ENCODE data around the gene ZNF554. TPM values are rescaled to one million over a fixed set of nuclear protein-coding genes. Genes with fewer than 3 reads are reported as not detected.

Gene ZNF554
- total RNA-seq, result 4.7 TPM
- long read RNA-seq, full-length matches to known transcripts, result 4 of 8 reads
- long read RNA-seq, partial matches to known transcripts, result 0 of 8 reads
- long read RNA-seq, other reads (novel, unspliced or antisense), result 4 of 8 reads

DNA sequence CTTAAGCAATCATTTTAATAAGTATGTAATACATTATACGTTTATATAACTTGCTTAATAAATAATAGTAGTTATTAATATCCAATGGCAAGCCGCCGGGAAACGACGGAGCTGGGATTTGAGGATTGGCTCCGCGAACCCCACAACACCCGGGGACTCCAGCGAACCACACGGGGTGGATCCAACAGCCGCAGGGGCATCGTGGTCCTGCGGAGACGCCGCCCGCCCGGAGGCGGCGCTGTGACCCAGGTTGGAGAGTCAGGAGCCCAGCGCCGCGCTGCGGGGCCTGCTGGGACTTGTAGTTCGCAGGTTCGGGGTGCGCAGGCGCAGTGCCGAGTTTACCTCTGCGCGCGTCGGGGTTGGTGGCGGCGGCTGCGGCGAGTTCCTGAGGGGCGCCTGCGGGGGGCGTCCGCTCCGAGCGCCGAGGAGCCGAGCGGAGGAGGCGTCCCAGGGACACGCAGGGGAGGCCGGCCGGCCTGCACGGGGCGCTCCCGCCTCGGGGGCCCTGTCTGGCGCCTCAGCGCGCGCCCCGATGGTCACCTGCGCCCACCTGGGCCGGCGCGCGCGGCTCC lies at the start of gene ZNF554:
ZNF554 (plus strand) TSS at position 329 of the 572 bp plus-strand sequence; CDS start at position 533, 204 bp downstream.
- Histone ChIP-seq H3K4me3 (peak within 1 kb of the TSS; percentile 79), H3K27me3 (no peaks in the 10 kb centered on the region), H3K4me1 (peaks cover 7% of the 10 kb centered on the region), H3K9me3 (no peaks in the 10 kb centered on the region), H3K27ac (peak within 1 kb of the TSS; percentile 47), H3K36me3 (no peaks in the 10 kb centered on the region)
- ATAC-seq, result peak; percentile 99
- intact Hi-C loops (cut with DNase I), result no loop called here
- peak; percentile 99 for DNase-seq
- TF ChIP-seq, protein P1, sequence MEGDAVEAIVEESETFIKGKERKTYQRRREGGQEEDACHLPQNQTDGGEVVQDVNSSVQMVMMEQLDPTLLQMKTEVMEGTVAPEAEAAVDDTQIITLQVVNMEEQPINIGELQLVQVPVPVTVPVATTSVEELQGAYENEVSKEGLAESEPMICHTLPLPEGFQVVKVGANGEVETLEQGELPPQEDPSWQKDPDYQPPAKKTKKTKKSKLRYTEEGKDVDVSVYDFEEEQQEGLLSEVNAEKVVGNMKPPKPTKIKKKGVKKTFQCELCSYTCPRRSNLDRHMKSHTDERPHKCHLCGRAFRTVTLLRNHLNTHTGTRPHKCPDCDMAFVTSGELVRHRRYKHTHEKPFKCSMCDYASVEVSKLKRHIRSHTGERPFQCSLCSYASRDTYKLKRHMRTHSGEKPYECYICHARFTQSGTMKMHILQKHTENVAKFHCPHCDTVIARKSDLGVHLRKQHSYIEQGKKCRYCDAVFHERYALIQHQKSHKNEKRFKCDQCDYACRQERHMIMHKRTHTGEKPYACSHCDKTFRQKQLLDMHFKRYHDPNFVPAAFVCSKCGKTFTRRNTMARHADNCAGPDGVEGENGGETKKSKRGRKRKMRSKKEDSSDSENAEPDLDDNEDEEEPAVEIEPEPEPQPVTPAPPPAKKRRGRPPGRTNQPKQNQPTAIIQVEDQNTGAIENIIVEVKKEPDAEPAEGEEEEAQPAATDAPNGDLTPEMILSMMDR (IDR thresholded peaks at IDR 0.05), result peak; percentile 97

- ATAC-seq (peak; percentile 45), DNase-seq (no peak)
- H3K27me3 ChIP-seq, result no peaks in the 10 kb centered on the region
- no peaks in the 10 kb centered on the region for H3K9me3 ChIP-seq
- intact Hi-C loops (cut with DNase I), result no loop called here
- H3K4me1 ChIP-seq, result peaks cover 14% of the 10 kb centered on the region
- TF ChIP-seq, protein P1 (IDR thresholded peaks at IDR 0.05), result no peak
- H3K36me3 ChIP-seq, result peaks cover 34% of the 10 kb centered on the region
- no peak overlapping the region for H3K4me3 ChIP-seq
- H3K27ac ChIP-seq, result peak overlapping the region; percentile 14
Observed at GRCh38 chr19:2770055-2771013, 49.3 kb upstream of the ZNF554 start.

- ATAC-seq (no peak), DNase-seq (no peak)
- Histone ChIP-seq H3K27me3 (no peaks in the 10 kb centered on the region), H3K27ac (no peak overlapping the region), H3K4me3 (no peak overlapping the region), H3K36me3 (peaks cover 17% of the 10 kb centered on the region), H3K9me3 (no peaks in the 10 kb centered on the region), H3K4me1 (peaks cover 18% of the 10 kb centered on the region)
- TF ChIP-seq, protein P1 (IDR thresholded peaks at IDR 0.05), result no peak
- intact Hi-C loops (cut with DNase I), result no loop called here
Observed at GRCh38 chr19:2771786-2772674, 47.6 kb upstream of the ZNF554 start.

- no peak overlapping the region for H3K4me3 ChIP-seq
- TF ChIP-seq, protein P1 (IDR thresholded peaks at IDR 0.05), result no peak
- ATAC-seq, result no peak
- no peaks in the 10 kb centered on the region for H3K9me3 ChIP-seq
- no peak overlapping the region for H3K27ac ChIP-seq
- intact Hi-C loops (cut with DNase I), result no loop called here
- no peak for DNase-seq
- peaks cover 18% of the 10 kb centered on the region for H3K4me1 ChIP-seq
- H3K27me3 ChIP-seq, result no peaks in the 10 kb centered on the region
- H3K36me3 ChIP-seq, result no peaks in the 10 kb centered on the region
Observed at GRCh38 chr19:2774083-2774679, 45.5 kb upstream of the ZNF554 start.

All from upper lobe of right lung (tissue), 1 donor.